HepG2 (cell line): ENCODE results near the gene SFMBT1.

Experiments
- GLI4 ChIP-seq: sonication (generic); formaldehyde crosslinking; IDR thresholded peaks from 2 replicates; pipeline ENCODE4 v1.5.1; 2020; ENCODE audit warnings: missing genetic modification reagents, mild to moderate bottlenecking, moderate library complexity, borderline replicate concordance
- HINFP ChIP-seq: sonication (generic); formaldehyde crosslinking; IDR thresholded peaks from 2 replicates; pipeline ENCODE4 v1.4.0; 2020; ENCODE audit warnings: low read depth, mild to moderate bottlenecking, missing genetic modification reagents
- POLR2A ChIP-seq, 2 experiments: IDR thresholded peaks; 2 replicates each; pipeline ENCODE4 v1.6.1; 2011; ENCODE audit warnings: low read depth in 2 of 2, low read length in 2 of 2, mild to moderate bottlenecking in 1 of 2, moderate library complexity in 1 of 2; ENCODE audit not compliant: insufficient read depth in 1 of 2

GRCh38 chr3:53003320-53003719, 42.6 kb downstream of the SFMBT1 start:
- no peak for TF ChIP-seq HINFP (CRISPR knock-in tag)
- no peak for TF ChIP-seq POLR2A (IDR thresholded peaks at IDR 0.05; ENCODE audit: insufficient read depth in 1 of 2, low read depth in 2 of 2, low read length in 2 of 2)
- TF ChIP-seq GLI4 (CRISPR knock-in tag) = no peak
